WTC11 (cell line): Measurements from ENCODE around the gene DAB1. TPM values are rescaled to one million over a fixed set of nuclear protein-coding genes. Genes with fewer than 3 reads are reported as not detected.

Source experiments
- ATAC-seq: fragments of 200-7000 bp; cut with Tn5 transposase; 2 replicates; pipeline ENCODE4 v1.10.0; 2021; ENCODE audit warnings: mild to moderate bottlenecking, moderate library complexity
- CTCF ChIA-PET: fragments of 300-600 bp; sonication (Branson Sonifier 250); formaldehyde crosslinking; loops from one replicate; lab custom pipeline; 2021; ENCODE audit warnings: antibody characterized with exemption; lab: Charles Lee
- POLR2A ChIA-PET: fragments of 350-600 bp; sonication (Branson Sonifier 250); formaldehyde crosslinking; loops from one replicate; lab custom pipeline; 2021; ENCODE audit warnings: antibody characterized with exemption; lab: Charles Lee
- DNase-seq: peaks from one replicate; pipeline ENCODE4 v3.0.0; 2021; ENCODE audit warnings: low spot score
- H3K27ac Mint-ChIP-seq: 2 replicates; pipeline ENCODE4 v1.8.0; 2021; ENCODE audit warnings: mixed read lengths
- H3K27me3 Mint-ChIP-seq: 2 replicates; pipeline ENCODE4 v1.8.0; 2021; ENCODE audit warnings: low read depth, mild to moderate bottlenecking, moderate library complexity, mixed read lengths
- H3K36me3 Mint-ChIP-seq: 2 replicates; pipeline ENCODE4 v1.8.0; 2021; ENCODE audit warnings: mixed read lengths
- H3K4me1 Mint-ChIP-seq: 2 replicates; pipeline ENCODE4 v1.8.0; 2022; ENCODE audit warnings: mixed read lengths
- H3K4me3 Mint-ChIP-seq: 2 replicates; pipeline ENCODE4 v1.8.0; 2021; ENCODE audit warnings: mild to moderate bottlenecking, moderate library complexity, mixed read lengths
- H3K9me3 Mint-ChIP-seq: 2 replicates; pipeline ENCODE4 v1.8.0; 2021; ENCODE audit warnings: mixed read lengths
- ARID4B ChIP-seq: sonication (generic); formaldehyde crosslinking; IDR thresholded peaks from 2 replicates; pipeline ENCODE4 v1.8.0; 2023; ENCODE audit warnings: missing genetic modification reagents, mild to moderate bottlenecking, borderline replicate concordance
- CDX4 ChIP-seq: fragments of 250-450 bp; sonication (Bioruptor Pico); IDR thresholded peaks from 2 replicates; pipeline ENCODE4 v1.9.0; 2021; ENCODE audit warnings: moderate library complexity, mild to moderate bottlenecking, inconsistent platforms, borderline replicate concordance
- E2F4 ChIP-seq: sonication (generic); formaldehyde crosslinking; IDR thresholded peaks from 2 replicates; pipeline ENCODE4 v1.8.1; 2022; ENCODE audit warnings: low read depth, mild to moderate bottlenecking, moderate library complexity, missing genetic modification reagents, borderline replicate concordance
- ESRRA ChIP-seq: sonication (generic); formaldehyde crosslinking; IDR thresholded peaks from 2 replicates; pipeline ENCODE4 v1.8.1; 2022; ENCODE audit warnings: mild to moderate bottlenecking, missing genetic modification reagents, borderline replicate concordance
- FOXJ3 ChIP-seq: sonication (generic); formaldehyde crosslinking; IDR thresholded peaks from 2 replicates; pipeline ENCODE4 v1.9.0; 2021; ENCODE audit warnings: missing genetic modification reagents, mild to moderate bottlenecking, borderline replicate concordance
- FOXP4 ChIP-seq: sonication (generic); formaldehyde crosslinking; IDR thresholded peaks from 2 replicates; pipeline ENCODE4 v1.8.0; 2022; ENCODE audit warnings: mild to moderate bottlenecking, missing genetic modification reagents
- KAT7 ChIP-seq: sonication (generic); formaldehyde crosslinking; IDR thresholded peaks from 2 replicates; pipeline ENCODE4 v1.8.1; 2023; ENCODE audit warnings: missing genetic modification reagents, mild to moderate bottlenecking, borderline replicate concordance
- MYBL2 ChIP-seq: sonication (generic); formaldehyde crosslinking; IDR thresholded peaks from 2 replicates; pipeline ENCODE4 v1.8.1; 2023; ENCODE audit warnings: mild to moderate bottlenecking, moderate library complexity, missing genetic modification reagents
- NFE2L1 ChIP-seq: sonication (generic); formaldehyde crosslinking; IDR thresholded peaks from 2 replicates; pipeline ENCODE4 v1.8.1; 2023; ENCODE audit warnings: missing genetic modification reagents
- NFYB ChIP-seq: sonication (generic); formaldehyde crosslinking; conservative IDR thresholded peaks from 2 replicates; pipeline ENCODE4 v1.8.0; 2022; ENCODE audit warnings: low read depth, missing genetic modification reagents
- NR1H2 ChIP-seq: sonication (generic); formaldehyde crosslinking; IDR thresholded peaks from 2 replicates; pipeline ENCODE4 v1.9.0; 2021; ENCODE audit warnings: mild to moderate bottlenecking, moderate library complexity, missing genetic modification reagents
- SMAD4 ChIP-seq: sonication (generic); formaldehyde crosslinking; IDR thresholded peaks from 2 replicates; pipeline ENCODE4 v1.8.0; 2022; ENCODE audit warnings: mild to moderate bottlenecking, missing genetic modification reagents
- SOX15 ChIP-seq: fragments of 250-450 bp; sonication (Bioruptor Pico); IDR thresholded peaks from 2 replicates; pipeline ENCODE4 v1.9.0; 2021; ENCODE audit warnings: mild to moderate bottlenecking
- STAT6 ChIP-seq: sonication (generic); formaldehyde crosslinking; conservative IDR thresholded peaks from 2 replicates; pipeline ENCODE4 v1.8.1; 2023; ENCODE audit warnings: mild to moderate bottlenecking, low read depth, missing genetic modification reagents, moderate library complexity
- ZNF416 ChIP-seq: fragments of 250-450 bp; sonication (Bioruptor Pico); IDR thresholded peaks from 2 replicates; pipeline ENCODE4 v1.9.0; 2021; ENCODE audit warnings: mild to moderate bottlenecking, inconsistent platforms
- ZNF423 ChIP-seq: fragments of 250-450 bp; sonication (Bioruptor Pico); IDR thresholded peaks from 2 replicates; pipeline ENCODE4 v2.1.2; 2022; ENCODE audit warnings: mild to moderate bottlenecking, moderate library complexity
- ZNF425 ChIP-seq: fragments of 250-450 bp; sonication (Bioruptor Pico); conservative IDR thresholded peaks from 2 replicates; pipeline ENCODE4 v1.9.0; 2021; ENCODE audit warnings: mild to moderate bottlenecking
- ZNF512 ChIP-seq: sonication (generic); formaldehyde crosslinking; IDR thresholded peaks from 2 replicates; pipeline ENCODE4 v1.8.1; 2022; ENCODE audit warnings: missing genetic modification reagents, borderline replicate concordance
- total RNA-seq: library from RNA; stranded (reverse); gene quantifications from 3 replicates; pipeline ENCODE4 v1.2.3, GENCODE V29; 2021

Gene DAB1
- total RNA-seq, 1 experiment from 2014 or later: 10.7 TPM

- TF ChIP-seq ZNF425: no peak
- no peak for TF ChIP-seq SOX15 (CRISPR knock-in tag)
- TF ChIP-seq STAT6 (CRISPR knock-in tag): no peak
These were observed 95.9 kb downstream of the DAB1 start (continued) for GRCh38 chr1:57327946-57328345.

GRCh38 chr1:57327336-57327735 is 96.5 kb downstream of the DAB1 start:
- Mint-ChIP-seq H3K4me3 (no peak overlapping the region), H3K9me3 (peaks cover 4% of the 10 kb centered on the region; the same call in 1 of the 2 replicates)
- TF ChIP-seq SOX15 (CRISPR knock-in tag) (no peak), NR1H2 (CRISPR knock-in tag) (no peak), FOXP4 (CRISPR knock-in tag) (no peak), MYBL2 (CRISPR knock-in tag) (no peak), ESRRA (CRISPR knock-in tag) (no peak), NFYB (CRISPR knock-in tag) (no peak), KAT7 (CRISPR knock-in tag) (no peak), E2F4 (CRISPR knock-in tag) (no peak), FOXJ3 (no peak), CDX4 (CRISPR knock-in tag) (no peak)
- TF ChIP-seq, all 79 proteins: peak for 0
- Mint-ChIP-seq H3K27me3 (no peaks in the 10 kb centered on the region; the same call in 1 of the 2 replicates), H3K27ac (no peak overlapping the region), H3K4me1 (peaks cover 30% of the 10 kb centered on the region), H3K36me3 (no peaks in the 10 kb centered on the region)
- ChIA-PET POLR2A (no interaction called here), CTCF (no interaction called here)
- DNase-seq: no peak
- ATAC-seq: no peak

- DNase-seq (no peak), ATAC-seq (no peak)
- no peaks in the 10 kb centered on the region for H3K9me3 Mint-ChIP-seq
- no peaks in the 10 kb centered on the region; the same call in 1 of the 2 replicates for H3K27me3 Mint-ChIP-seq
- CTCF ChIA-PET: no interaction called here
- no peak overlapping the region for H3K4me3 Mint-ChIP-seq
- POLR2A ChIA-PET: no interaction called here
- no peaks in the 10 kb centered on the region for H3K36me3 Mint-ChIP-seq
- no peak overlapping the region for H3K27ac Mint-ChIP-seq
- H3K4me1 Mint-ChIP-seq: peaks cover 27% of the 10 kb centered on the region
- TF ChIP-seq ARID4B (CRISPR knock-in tag) (no peak), SMAD4 (CRISPR knock-in tag) (no peak), ZNF512 (CRISPR knock-in tag) (no peak), ZNF423 (no peak), ZNF416 (CRISPR knock-in tag) (no peak), NFE2L1 (CRISPR knock-in tag) (no peak)
These were observed 98.3 kb downstream of the DAB1 start for GRCh38 chr1:57325536-57325935.
